ENCODE data around the gene TOPBP1.
"Not testable (repeated sequence)": the region's sequence is repeated elsewhere in the genome, so short reads cannot be mapped to it uniquely, and the experiment has no call there.

The TOPBP1 gene

GRCh38 chr3:133693821-133694220 lies 32.1 kb upstream of the TOPBP1 start:
- no peak for DNase-seq (ENCODE audit: low read depth)
- TF ChIP-seq, protein P1, sequence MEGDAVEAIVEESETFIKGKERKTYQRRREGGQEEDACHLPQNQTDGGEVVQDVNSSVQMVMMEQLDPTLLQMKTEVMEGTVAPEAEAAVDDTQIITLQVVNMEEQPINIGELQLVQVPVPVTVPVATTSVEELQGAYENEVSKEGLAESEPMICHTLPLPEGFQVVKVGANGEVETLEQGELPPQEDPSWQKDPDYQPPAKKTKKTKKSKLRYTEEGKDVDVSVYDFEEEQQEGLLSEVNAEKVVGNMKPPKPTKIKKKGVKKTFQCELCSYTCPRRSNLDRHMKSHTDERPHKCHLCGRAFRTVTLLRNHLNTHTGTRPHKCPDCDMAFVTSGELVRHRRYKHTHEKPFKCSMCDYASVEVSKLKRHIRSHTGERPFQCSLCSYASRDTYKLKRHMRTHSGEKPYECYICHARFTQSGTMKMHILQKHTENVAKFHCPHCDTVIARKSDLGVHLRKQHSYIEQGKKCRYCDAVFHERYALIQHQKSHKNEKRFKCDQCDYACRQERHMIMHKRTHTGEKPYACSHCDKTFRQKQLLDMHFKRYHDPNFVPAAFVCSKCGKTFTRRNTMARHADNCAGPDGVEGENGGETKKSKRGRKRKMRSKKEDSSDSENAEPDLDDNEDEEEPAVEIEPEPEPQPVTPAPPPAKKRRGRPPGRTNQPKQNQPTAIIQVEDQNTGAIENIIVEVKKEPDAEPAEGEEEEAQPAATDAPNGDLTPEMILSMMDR (conservative IDR thresholded peaks at IDR 0.05; ENCODE audit: low read depth, low read length), result no peak
- no peak overlapping the region for H3K4me3 ChIP-seq (ENCODE audit: low read length)

DNA sequence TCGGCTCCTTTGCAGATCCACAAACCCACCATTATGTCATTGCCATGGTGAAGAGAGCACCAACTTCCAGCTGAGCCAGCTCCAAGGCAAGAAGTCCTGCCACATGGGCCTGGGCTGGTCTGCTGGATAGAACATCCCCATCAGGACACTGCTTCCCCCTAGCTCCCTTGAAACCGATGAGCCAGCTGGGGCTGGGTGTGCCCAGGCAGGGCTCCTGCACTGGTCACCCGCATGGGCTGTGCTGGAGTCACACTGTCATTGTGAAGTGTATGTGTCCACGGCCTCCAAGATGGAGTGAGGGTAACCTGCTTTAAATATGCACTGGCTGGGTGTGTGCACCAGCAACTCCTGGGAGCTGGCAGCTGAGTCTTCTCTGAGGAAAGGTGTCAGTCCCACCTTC lies 31.0 kb upstream of the TOPBP1 start:
- TF ChIP-seq, protein P1 (conservative IDR thresholded peaks at IDR 0.05; ENCODE audit: low read depth, low read length), result no peak
- DNase-seq (ENCODE audit: low read depth), result no peak

GRCh38 chr3:133691273-133692107 lies 29.7 kb upstream of the TOPBP1 start:
- DNase-seq (ENCODE audit: low read depth), result no peak

More for the DNA sequence above, 31.0 kb upstream of the TOPBP1 start:
- no peak overlapping the region for H3K4me3 ChIP-seq (ENCODE audit: low read length)

DNA sequence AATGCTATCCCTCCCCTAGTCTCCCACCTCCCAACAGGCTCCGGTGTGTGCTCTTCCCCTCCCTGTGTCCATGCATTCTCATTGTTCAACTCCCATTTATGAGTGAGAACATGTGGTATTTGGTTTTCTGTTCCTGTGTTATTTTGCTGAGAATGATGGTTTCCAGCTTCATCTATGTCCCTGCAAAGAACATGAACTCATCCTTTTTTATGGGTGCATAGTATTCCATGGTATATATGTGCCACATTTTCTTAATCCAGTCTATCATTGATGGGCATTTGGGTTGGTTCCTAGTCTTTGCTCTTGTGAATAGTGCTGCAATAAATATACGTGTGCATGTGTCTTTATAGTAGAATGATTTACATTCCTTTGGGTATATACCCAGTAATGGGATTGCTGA lies 16.3 kb upstream of the TOPBP1 start:
- DNase-seq (ENCODE audit: low read depth), result not testable (repeated sequence)

More at GRCh38 chr3:133691273-133692107, 29.7 kb upstream of the TOPBP1 start:
- TF ChIP-seq, protein P1 (conservative IDR thresholded peaks at IDR 0.05; ENCODE audit: low read depth, low read length), result no peak
- H3K4me3 ChIP-seq (ENCODE audit: low read length), result no peak overlapping the region

GRCh38 chr3:133676336-133677118 lies 14.8 kb upstream of the TOPBP1 start:
- TF ChIP-seq, protein P1 (conservative IDR thresholded peaks at IDR 0.05; ENCODE audit: low read depth, low read length), result no peak
- no peak for DNase-seq (ENCODE audit: low read depth)
- H3K4me3 ChIP-seq (ENCODE audit: low read length), result no peak overlapping the region

More for the DNA sequence above, 16.3 kb upstream of the TOPBP1 start:
- not testable (repeated sequence) for H3K4me3 ChIP-seq (ENCODE audit: low read length)

DNA sequence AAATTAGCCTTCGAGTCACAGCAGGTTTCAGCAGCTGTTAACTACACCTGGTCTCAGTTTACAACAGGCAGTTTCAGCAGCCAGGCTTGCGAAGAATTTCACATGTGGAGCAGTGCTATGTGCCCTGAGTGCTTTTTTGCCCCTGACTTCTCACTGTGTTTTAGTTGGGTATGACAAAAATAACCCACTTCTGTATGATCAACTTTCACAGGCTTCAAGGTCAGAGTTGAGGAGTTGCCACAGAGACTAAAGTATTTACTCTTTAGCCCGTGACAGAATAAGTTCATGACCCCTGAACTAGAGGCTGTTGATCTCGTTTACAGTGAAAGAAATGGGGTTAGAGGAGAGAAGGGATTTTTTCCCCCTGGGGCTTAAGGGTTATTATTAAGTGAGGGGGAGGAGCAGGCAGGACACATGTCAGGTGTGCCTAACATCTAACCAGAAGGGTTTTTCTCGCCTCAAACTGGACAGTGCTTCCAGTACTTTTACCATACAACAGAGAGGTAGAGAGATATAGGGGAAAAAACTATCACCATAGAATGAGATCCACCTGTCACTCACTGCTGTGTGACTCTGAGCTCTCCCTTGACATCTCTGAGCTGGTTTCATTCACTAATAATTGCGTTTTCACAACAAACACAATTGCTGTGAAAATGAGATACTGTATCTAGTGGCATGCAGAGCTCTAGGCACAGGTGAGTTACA lies 14.0 kb upstream of the TOPBP1 start:
- TF ChIP-seq, protein P1 (conservative IDR thresholded peaks at IDR 0.05; ENCODE audit: low read depth, low read length), result no peak
- H3K4me3 ChIP-seq (ENCODE audit: low read length), result no peak overlapping the region
- DNase-seq (ENCODE audit: low read depth), result no peak

- TF ChIP-seq, protein P1 (conservative IDR thresholded peaks at IDR 0.05; ENCODE audit: low read depth, low read length), result no peak
- no peak for DNase-seq (ENCODE audit: low read depth)
- H3K4me3 ChIP-seq (ENCODE audit: low read length), result peak overlapping the region; percentile 32
These were observed 12.7 kb upstream of the TOPBP1 start for GRCh38 chr3:133674290-133674919.
